K562 (cell line): ENCODE data around the gene FAM50B. TPM values are rescaled to one million over a fixed set of nuclear protein-coding genes. Genes with fewer than 3 reads are reported as not detected.

Experiments
- ATF4 ChIP-seq: fragments of 450-650 bp; formaldehyde crosslinking; IDR thresholded peaks from 2 replicates; pipeline ENCODE4 v1.4.0; 2022; ENCODE audit warnings: mild to moderate bottlenecking, moderate library complexity
- BRCA1 ChIP-seq, 2 experiments: fragments of 450-650 bp in 1 of 2; sonication (generic) in 1 of 2; formaldehyde crosslinking in 1 of 2; IDR thresholded peaks; 2 replicates each; pipeline versions ENCODE4 v1.5.0 to v1.6.1; 2017 to 2020; ENCODE audit warnings: mild to moderate bottlenecking in 1 of 2, missing genetic modification reagents in 1 of 2
- BRD4 ChIP-seq: fragments of 200-600 bp; sonication (generic); IDR thresholded peaks from 2 replicates; pipeline ENCODE4 v1.6.1; 2017; ENCODE audit warnings: inconsistent platforms
- CBFA2T2 ChIP-seq: fragments of 450-650 bp; conservative IDR thresholded peaks from 2 replicates; pipeline ENCODE4 v1.6.1; 2017; ENCODE audit warnings: mild to moderate bottlenecking
- HMGN3 ChIP-seq: IDR thresholded peaks from 2 replicates; pipeline ENCODE4 v1.6.1; 2011; ENCODE audit warnings: borderline replicate concordance, low read depth, mild to moderate bottlenecking, mixed read lengths, low read length; ENCODE audit not compliant: insufficient read length; ENCODE audit errors: extremely low read depth
- HNRNPK ChIP-seq: fragments of 200-400 bp; formaldehyde crosslinking; IDR thresholded peaks from one replicate; pipeline ENCODE4 v1.6.1; 2018; ENCODE audit warnings: mild to moderate bottlenecking, low read depth, low read length; ENCODE audit not compliant: poor library complexity, severe bottlenecking
- MAFK ChIP-seq: IDR thresholded peaks from 2 replicates; pipeline ENCODE4 v1.6.1; 2011; ENCODE audit warnings: low read length, improper control_type of control experiment
- NCOA4 ChIP-seq: fragments of 450-650 bp; IDR thresholded peaks from 2 replicates; pipeline ENCODE4 v1.6.1; 2018; ENCODE audit warnings: mild to moderate bottlenecking; ENCODE audit not compliant: partially characterized antibody
- NCOR1 ChIP-seq: fragments of 450-650 bp; IDR thresholded peaks from 2 replicates; pipeline ENCODE4 v1.6.1; 2016; ENCODE audit warnings: mild to moderate bottlenecking, moderate library complexity
- NKRF ChIP-seq: fragments of 450-650 bp; IDR thresholded peaks from 2 replicates; pipeline ENCODE4 v1.6.1; 2016; ENCODE audit warnings: borderline replicate concordance
- SAFB2 ChIP-seq: fragments of 200-400 bp; formaldehyde crosslinking; IDR thresholded peaks from 2 replicates; pipeline ENCODE4 v1.6.1; 2018; ENCODE audit warnings: borderline replicate concordance, low read length, low read depth, moderate library complexity; ENCODE audit not compliant: severe bottlenecking
- SMC3 ChIP-seq: conservative IDR thresholded peaks from 2 replicates; pipeline ENCODE4 v1.6.1; 2011; ENCODE audit warnings: low read depth, low read length, improper control_type of control experiment; ENCODE audit not compliant: insufficient read depth
- SOX6 ChIP-seq: fragments of 450-650 bp; IDR thresholded peaks from 2 replicates; pipeline ENCODE4 v1.6.1; 2014; ENCODE audit warnings: mild to moderate bottlenecking
- SP1 ChIP-seq: sonication (generic); formaldehyde crosslinking; IDR thresholded peaks from 2 replicates; pipeline ENCODE4 v1.8.1; 2022; ENCODE audit warnings: mild to moderate bottlenecking, missing genetic modification reagents
- ZNF584 ChIP-seq: fragments of 200-800 bp; sonication (Bioruptor generic); IDR thresholded peaks from 2 replicates; pipeline ENCODE4 v1.6.1; 2016; ENCODE audit warnings: low read depth, mild to moderate bottlenecking, missing genetic modification characterization, missing compliant biosample characterization
- polyA plus RNA-seq, 8 experiments: library from polyadenylated mRNA; depleted of rRNA in 4 of 8; stranded (reverse) in 5 of 8; unstranded in 3 of 8; fragments of >200 nt; fragmentation: Nextera tagmentation in 2 of 8; fragmentation: Illumina TruSeq in 1 of 8; extraction: Ambion mirVana in 2 of 8; extraction: Trizol in 1 of 8; gene quantifications; 2 replicates each; pipeline versions ENCODE4 v1.2.1 to v1.2.3, GENCODE V29; 2011 to 2014; ENCODE audit warnings: inconsistent platforms in 1 of 8, missing spikeins in 1 of 8
- total RNA-seq, 7 experiments: library from RNA; depleted of rRNA in 6 of 7; stranded (reverse); fragments of >200 nt in 6 of 7; fragmentation: Illumina TruSeq in 2 of 7; extraction: Trizol in 2 of 7; gene quantifications; 2 replicates each; pipeline versions ENCODE4 v1.2.1 to v1.2.3, GENCODE V29; 2011 to 2021; ENCODE audit warnings: low replicate concordance in 1 of 7
- TF ChIP-seq, protein P1 (sequence below): fragments of 250-450 bp; sonication (Bioruptor Pico); IDR thresholded peaks from 2 replicates; pipeline ENCODE4 v1.4.0; 2020; ENCODE audit warnings: mild to moderate bottlenecking, moderate library complexity
- TF ChIP-seq, protein P2 (sequence below): fragments of 250-450 bp; sonication (Bioruptor Pico); IDR thresholded peaks from 2 replicates; pipeline ENCODE4 v1.5.0; 2021; ENCODE audit warnings: mild to moderate bottlenecking, borderline replicate concordance

The FAM50B gene
- total and polyA plus RNA-seq, 9 of the 15 experiments (the other 6 are each of a cell fraction or from before 2014, with no cell fraction given) = 0.09 to 0.16 (median 0.13) TPM; not detected in 6

GRCh38 chr6:3885262-3886036, 36.3 kb downstream of the FAM50B start (continued):
- TF ChIP-seq HNRNPK (no peak), BRCA1 (IDR thresholded peaks at IDR 0.05) (no peak), BRCA1 (CRISPR knock-in tag; IDR thresholded peaks at IDR 0.05) (no peak), ATF4 (no peak), NCOR1 (no peak), CBFA2T2 (no peak), BRD4 (no peak), HMGN3 (no peak), ZNF584 (CRISPR knock-in tag) (no peak), NKRF (no peak), NCOA4 (no peak), MAFK (no peak), SOX6 (no peak), SP1 (CRISPR knock-in tag) (no peak), SAFB2 (no peak), SMC3 (peak; percentile 48)
- TF ChIP-seq, protein P1, sequence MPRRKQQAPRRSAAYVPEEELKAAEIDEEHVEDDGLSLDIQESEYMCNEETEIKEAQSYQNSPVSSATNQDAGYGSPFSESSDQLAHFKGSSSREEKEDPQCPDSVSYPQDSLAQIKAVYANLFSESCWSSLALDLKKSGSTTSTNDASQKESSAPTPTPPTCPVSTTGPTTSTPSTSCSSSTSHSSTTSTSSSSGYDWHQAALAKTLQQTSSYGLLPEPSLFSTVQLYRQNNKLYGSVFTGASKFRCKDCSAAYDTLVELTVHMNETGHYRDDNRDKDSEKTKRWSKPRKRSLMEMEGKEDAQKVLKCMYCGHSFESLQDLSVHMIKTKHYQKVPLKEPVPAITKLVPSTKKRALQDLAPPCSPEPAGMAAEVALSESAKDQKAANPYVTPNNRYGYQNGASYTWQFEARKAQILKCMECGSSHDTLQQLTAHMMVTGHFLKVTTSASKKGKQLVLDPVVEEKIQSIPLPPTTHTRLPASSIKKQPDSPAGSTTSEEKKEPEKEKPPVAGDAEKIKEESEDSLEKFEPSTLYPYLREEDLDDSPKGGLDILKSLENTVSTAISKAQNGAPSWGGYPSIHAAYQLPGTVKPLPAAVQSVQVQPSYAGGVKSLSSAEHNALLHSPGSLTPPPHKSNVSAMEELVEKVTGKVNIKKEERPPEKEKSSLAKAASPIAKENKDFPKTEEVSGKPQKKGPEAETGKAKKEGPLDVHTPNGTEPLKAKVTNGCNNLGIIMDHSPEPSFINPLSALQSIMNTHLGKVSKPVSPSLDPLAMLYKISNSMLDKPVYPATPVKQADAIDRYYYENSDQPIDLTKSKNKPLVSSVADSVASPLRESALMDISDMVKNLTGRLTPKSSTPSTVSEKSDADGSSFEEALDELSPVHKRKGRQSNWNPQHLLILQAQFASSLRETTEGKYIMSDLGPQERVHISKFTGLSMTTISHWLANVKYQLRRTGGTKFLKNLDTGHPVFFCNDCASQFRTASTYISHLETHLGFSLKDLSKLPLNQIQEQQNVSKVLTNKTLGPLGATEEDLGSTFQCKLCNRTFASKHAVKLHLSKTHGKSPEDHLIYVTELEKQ (CRISPR knock-in tag) = no peak
- TF ChIP-seq, protein P2, sequence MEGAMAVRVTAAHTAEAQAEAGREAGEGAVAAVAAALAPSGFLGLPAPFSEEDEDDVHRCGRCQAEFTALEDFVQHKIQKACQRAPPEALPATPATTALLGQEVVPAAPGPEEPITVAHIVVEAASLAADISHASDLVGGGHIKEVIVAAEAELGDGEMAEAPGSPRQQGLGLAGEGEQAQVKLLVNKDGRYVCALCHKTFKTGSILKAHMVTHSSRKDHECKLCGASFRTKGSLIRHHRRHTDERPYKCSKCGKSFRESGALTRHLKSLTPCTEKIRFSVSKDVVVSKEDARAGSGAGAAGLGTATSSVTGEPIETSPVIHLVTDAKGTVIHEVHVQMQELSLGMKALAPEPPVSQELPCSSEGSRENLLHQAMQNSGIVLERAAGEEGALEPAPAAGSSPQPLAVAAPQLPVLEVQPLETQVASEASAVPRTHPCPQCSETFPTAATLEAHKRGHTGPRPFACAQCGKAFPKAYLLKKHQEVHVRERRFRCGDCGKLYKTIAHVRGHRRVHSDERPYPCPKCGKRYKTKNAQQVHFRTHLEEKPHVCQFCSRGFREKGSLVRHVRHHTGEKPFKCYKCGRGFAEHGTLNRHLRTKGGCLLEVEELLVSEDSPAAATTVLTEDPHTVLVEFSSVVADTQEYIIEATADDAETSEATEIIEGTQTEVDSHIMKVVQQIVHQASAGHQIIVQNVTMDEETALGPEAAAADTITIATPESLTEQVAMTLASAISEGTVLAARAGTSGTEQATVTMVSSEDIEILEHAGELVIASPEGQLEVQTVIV (CRISPR knock-in tag) = no peak
